Vagina (tissue), 2 donors: Measurements from ENCODE around the gene PTPRM. TPM values are rescaled to one million over a fixed set of nuclear protein-coding genes. Genes with fewer than 3 reads are reported as not detected.

Experiments used
- DNase-seq, 2 donors: peaks; one replicate each; pipeline ENCODE4 v3.0.0-alpha.2; 2017; ENCODE audit errors: extremely low spot score in 2 of 2
- H3K27ac ChIP-seq: fragments of 200-600 bp; sonication (generic); one replicate; pipeline ENCODE4 v1.5.1; 2019
- H3K27me3 ChIP-seq: fragments of 200-600 bp; sonication (generic); one replicate; pipeline ENCODE4 v1.5.1; 2019
- H3K36me3 ChIP-seq, 2 donors: fragments of 200-600 bp; sonication (generic); one replicate each; pipeline ENCODE4 v1.5.1; 2017 to 2019
- H3K4me1 ChIP-seq: fragments of 200-600 bp; sonication (generic); one replicate; pipeline ENCODE4 v1.5.1; 2019
- H3K4me3 ChIP-seq, 2 donors: fragments of 200-600 bp; sonication (generic); 1 replicate in 1 of 2; 2 replicates in 1 of 2; pipeline ENCODE4 v1.5.1; 2016 to 2019
- H3K9me3 ChIP-seq: fragments of 200-600 bp; sonication (generic); one replicate; pipeline ENCODE4 v1.5.1; 2019
- POLR2A ChIP-seq, 2 donors: fragments of 450-650 bp; IDR thresholded peaks; one replicate each; pipeline ENCODE4 v1.6.1; 2017; ENCODE audit warnings: antibody characterized with exemption in 2 of 2, mild to moderate bottlenecking in 2 of 2, moderate library complexity in 2 of 2
- POLR2AphosphoS5 ChIP-seq, 2 donors: sonication (generic); formaldehyde crosslinking; IDR thresholded peaks; one replicate each; pipeline ENCODE4 v1.9.0; 2017; ENCODE audit warnings: antibody characterized with exemption in 2 of 2, mild to moderate bottlenecking in 2 of 2, low read depth in 1 of 2; ENCODE audit not compliant: insufficient read depth in 1 of 2
- intact Hi-C: fragments of 100-400 bp; cut with DNase I; formaldehyde crosslinking; loops from one replicate; pipeline ENCODE4 v1.15.1; 2023
- total RNA-seq: library from RNA; depleted of rRNA; stranded (reverse); fragments of >200 nt; gene quantifications from one replicate; pipeline ENCODE4 v1.2.3, GENCODE V29; 2016
- TF ChIP-seq, protein P1 (sequence below), 3 experiments: fragments of 450-650 bp in 2 of 3; fragments of 200-600 bp in 1 of 3; sonication (generic) in 1 of 3; IDR thresholded peaks; one replicate each; pipeline ENCODE4 v1.5.1; 2017 to 2019; ENCODE audit warnings: antibody characterized with exemption in 3 of 3, mild to moderate bottlenecking in 2 of 3, moderate library complexity in 2 of 3

Gene PTPRM
- total RNA-seq, 1 donor from 2014 or later = 60.2 TPM

DNA sequence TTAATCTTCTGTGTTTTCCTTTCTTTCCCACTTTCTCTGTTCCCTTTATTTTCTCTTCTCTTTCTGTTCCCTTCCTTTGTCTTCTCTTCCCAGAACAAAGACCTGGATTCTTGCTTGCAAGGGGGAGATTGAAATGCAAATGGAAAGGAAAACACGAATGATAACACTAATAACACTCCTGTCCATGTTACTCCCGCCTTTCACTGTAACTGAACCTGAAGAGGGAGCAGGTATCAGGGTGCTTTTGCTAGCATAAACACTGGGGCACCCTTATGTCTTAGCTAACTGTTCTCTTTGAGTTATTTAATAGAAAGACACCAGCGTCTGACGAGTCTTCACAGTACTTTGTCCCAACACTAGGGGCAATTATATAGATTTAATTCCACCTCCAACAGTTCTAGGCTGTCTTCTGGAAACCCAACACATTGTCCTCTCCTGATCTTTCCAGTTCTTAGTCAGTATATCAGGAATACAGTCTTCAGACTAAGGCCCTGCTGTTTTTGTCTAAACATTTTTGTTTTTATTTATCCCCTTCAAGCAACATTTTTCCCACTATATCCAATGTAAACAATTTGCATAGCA is 99.2 kb downstream of the PTPRM start:
- Histone ChIP-seq H3K27ac (no peak overlapping the region), H3K27me3 (no peaks in the 10 kb centered on the region), H3K4me3 (no peak overlapping the region), H3K4me1 (no peaks in the 10 kb centered on the region), H3K9me3 (no peaks in the 10 kb centered on the region), H3K36me3 (no peaks in the 10 kb centered on the region)
- no peak for DNase-seq
- TF ChIP-seq, protein P1, sequence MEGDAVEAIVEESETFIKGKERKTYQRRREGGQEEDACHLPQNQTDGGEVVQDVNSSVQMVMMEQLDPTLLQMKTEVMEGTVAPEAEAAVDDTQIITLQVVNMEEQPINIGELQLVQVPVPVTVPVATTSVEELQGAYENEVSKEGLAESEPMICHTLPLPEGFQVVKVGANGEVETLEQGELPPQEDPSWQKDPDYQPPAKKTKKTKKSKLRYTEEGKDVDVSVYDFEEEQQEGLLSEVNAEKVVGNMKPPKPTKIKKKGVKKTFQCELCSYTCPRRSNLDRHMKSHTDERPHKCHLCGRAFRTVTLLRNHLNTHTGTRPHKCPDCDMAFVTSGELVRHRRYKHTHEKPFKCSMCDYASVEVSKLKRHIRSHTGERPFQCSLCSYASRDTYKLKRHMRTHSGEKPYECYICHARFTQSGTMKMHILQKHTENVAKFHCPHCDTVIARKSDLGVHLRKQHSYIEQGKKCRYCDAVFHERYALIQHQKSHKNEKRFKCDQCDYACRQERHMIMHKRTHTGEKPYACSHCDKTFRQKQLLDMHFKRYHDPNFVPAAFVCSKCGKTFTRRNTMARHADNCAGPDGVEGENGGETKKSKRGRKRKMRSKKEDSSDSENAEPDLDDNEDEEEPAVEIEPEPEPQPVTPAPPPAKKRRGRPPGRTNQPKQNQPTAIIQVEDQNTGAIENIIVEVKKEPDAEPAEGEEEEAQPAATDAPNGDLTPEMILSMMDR (IDR thresholded peaks at IDR 0.05) = no peak
- TF ChIP-seq POLR2AphosphoS5 (IDR thresholded peaks at IDR 0.05; ENCODE audit: insufficient read depth in 1 of 2, low read depth in 1 of 2) (no peak), POLR2A (IDR thresholded peaks at IDR 0.05) (no peak)
- intact Hi-C loops = no loop called here

DNA sequence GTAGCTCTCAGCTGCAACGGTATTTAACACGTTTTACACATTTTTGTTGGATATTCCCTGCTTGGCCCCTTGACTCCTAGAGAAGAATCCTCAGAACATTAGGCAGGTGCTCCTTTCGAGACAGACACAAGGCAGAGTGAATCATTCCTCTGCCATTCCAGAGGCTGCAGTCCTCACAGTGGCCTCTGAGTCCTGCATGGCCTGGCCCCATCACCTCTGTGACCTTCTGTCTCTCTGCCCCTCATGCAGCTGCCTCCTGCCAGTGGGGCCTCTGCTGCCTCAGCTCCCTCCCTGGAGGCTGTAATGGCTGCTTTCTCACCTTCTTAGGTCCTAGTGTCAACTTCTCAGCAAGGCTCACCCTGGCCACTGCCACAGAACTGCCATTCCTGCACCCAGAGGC is 101.3 kb downstream of the PTPRM start:
- H3K27ac ChIP-seq = no peak overlapping the region
- no peak for DNase-seq
- no peaks in the 10 kb centered on the region for H3K4me1 ChIP-seq
- no peak overlapping the region for H3K4me3 ChIP-seq
- intact Hi-C loops = no loop called here
- no peaks in the 10 kb centered on the region for H3K27me3 ChIP-seq
- no peaks in the 10 kb centered on the region for H3K9me3 ChIP-seq
- TF ChIP-seq POLR2AphosphoS5 (IDR thresholded peaks at IDR 0.05; ENCODE audit: insufficient read depth in 1 of 2, low read depth in 1 of 2) (no peak), POLR2A (IDR thresholded peaks at IDR 0.05) (no peak)
- TF ChIP-seq, protein P1 (IDR thresholded peaks at IDR 0.05) = no peak
- H3K36me3 ChIP-seq = no peaks in the 10 kb centered on the region

DNA sequence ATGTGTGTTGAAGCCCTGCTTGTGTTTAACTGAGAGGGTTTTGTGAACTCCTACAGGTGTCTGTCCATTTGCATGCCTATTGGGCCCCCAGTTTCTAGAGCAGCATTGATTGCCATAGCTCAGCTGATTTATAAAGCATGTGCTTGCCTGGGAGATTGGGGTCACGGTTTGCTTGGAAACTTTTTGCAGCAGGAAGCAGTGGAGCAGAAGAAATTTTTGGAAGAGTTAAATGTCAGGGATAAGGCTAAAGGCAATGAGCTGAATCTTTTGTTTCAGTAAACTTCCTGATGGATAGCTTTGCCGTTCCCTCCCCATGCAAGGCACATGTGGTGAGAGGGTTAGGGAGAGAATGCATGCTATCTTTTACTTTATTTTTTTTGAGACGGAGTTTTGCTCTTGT is 102.2 kb downstream of the PTPRM start:
- DNase-seq = no peak
- no peaks in the 10 kb centered on the region for H3K36me3 ChIP-seq
- H3K4me1 ChIP-seq = no peaks in the 10 kb centered on the region
- no peaks in the 10 kb centered on the region for H3K9me3 ChIP-seq
- intact Hi-C loops = no loop called here
- H3K27ac ChIP-seq = no peak overlapping the region
- H3K27me3 ChIP-seq = no peaks in the 10 kb centered on the region
- TF ChIP-seq, protein P1 (IDR thresholded peaks at IDR 0.05) = no peak
- TF ChIP-seq POLR2AphosphoS5 (IDR thresholded peaks at IDR 0.05; ENCODE audit: insufficient read depth in 1 of 2, low read depth in 1 of 2) (no peak), POLR2A (IDR thresholded peaks at IDR 0.05) (no peak)
- H3K4me3 ChIP-seq = no peak overlapping the region

DNA sequence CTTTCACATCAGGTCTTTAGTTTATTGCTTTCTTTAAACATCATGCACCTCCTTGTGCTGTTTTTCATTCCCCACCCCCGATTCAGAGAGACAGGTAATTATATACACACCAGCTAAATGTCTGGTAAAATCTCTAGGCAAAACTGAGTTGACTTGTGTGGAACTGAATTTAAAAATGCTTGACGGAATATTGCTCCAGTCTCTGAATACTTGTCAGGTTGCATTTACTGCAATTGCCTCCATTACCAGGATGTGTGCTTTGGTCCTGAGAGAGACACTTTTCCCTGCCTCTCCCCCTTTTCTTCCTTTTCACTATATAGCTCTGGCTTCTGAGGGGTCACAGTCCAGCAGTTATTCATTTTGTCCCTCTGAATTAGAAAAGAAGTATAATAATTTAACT is 104.0 kb downstream of the PTPRM start:
- no peak for TF ChIP-seq POLR2AphosphoS5 (IDR thresholded peaks at IDR 0.05; ENCODE audit: insufficient read depth in 1 of 2, low read depth in 1 of 2)
- TF ChIP-seq POLR2A (IDR thresholded peaks at IDR 0.05) = no peak
- TF ChIP-seq, protein P1 (IDR thresholded peaks at IDR 0.05) = no peak
- no peaks in the 10 kb centered on the region for H3K36me3 ChIP-seq
- H3K9me3 ChIP-seq = no peaks in the 10 kb centered on the region
- no peak overlapping the region for H3K27ac ChIP-seq
- H3K27me3 ChIP-seq = no peaks in the 10 kb centered on the region
- no peak for DNase-seq
- H3K4me1 ChIP-seq = no peaks in the 10 kb centered on the region
- intact Hi-C loops = no loop called here
- H3K4me3 ChIP-seq = no peak overlapping the region

DNA sequence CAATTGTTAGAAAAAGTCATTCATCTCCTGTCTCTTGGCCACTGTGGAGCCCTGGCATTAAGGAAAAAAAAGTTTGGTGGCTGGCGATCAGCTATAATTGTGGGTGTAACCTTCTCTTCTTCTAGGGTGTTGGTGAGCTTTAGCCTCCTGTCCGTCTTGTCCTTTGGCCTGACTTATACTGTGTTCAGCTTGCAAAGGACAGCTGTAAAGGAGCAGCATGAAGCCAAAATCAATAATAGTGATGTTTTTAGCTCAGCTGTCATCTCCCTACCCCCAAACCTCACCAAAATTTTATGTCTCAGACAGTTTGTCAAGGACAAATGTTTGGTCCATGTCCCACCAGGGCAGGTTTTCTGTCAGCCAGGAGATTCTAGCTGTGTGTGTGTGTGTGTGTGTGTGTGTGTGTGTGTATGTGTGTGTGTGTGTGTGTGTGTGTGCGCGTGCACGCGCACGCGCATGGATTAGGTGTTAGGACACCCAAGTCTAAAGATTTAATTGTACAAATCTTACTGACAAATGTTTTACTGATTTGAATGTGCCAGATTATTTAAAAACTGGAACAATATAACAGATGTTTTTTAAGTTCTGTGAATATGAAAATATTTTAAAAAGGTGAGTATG is 109.2 kb downstream of the PTPRM start:
- Histone ChIP-seq H3K9me3 (no peaks in the 10 kb centered on the region), H3K4me1 (no peaks in the 10 kb centered on the region), H3K27ac (no peak overlapping the region), H3K4me3 (no peak overlapping the region), H3K27me3 (no peaks in the 10 kb centered on the region), H3K36me3 (no peaks in the 10 kb centered on the region)
- TF ChIP-seq POLR2A (IDR thresholded peaks at IDR 0.05) = no peak
- TF ChIP-seq, protein P1 (IDR thresholded peaks at IDR 0.05) = no peak
- no peak for TF ChIP-seq POLR2AphosphoS5 (IDR thresholded peaks at IDR 0.05; ENCODE audit: insufficient read depth in 1 of 2, low read depth in 1 of 2)
- intact Hi-C loops = no loop called here
- DNase-seq = no peak
